K562 (cell line): ENCODE measurements around the gene CLDN24. TPM values are rescaled to one million over a fixed set of nuclear protein-coding genes. Genes with fewer than 3 reads are reported as not detected.

ENCODE experiments used
- ATAC-seq: fragments of 200-7000 bp; cut with Tn5 transposase; 3 replicates; pipeline ENCODE4 v1.9.1; 2020; ENCODE audit warnings: moderate library complexity
- BruUV-seq: library from RNA; stranded (reverse); fragments of 400-500 nt; replicated peaks from 2 replicates; lab custom pipeline; 2021; lab: Mats Ljungman, UMichigan
- CTCF ChIA-PET: fragments of 300-600 bp; formaldehyde crosslinking; extraction: SDS; loops from one replicate; lab custom pipeline; 2021; ENCODE audit warnings: low intra/inter-chr PET ratio; lab: Yijun Ruan, JAX
- POLR2A ChIA-PET: fragments of 300-600, 350-650 bp; sonication (Branson Sonifier 250); formaldehyde crosslinking; extraction: SDS; loops from one replicate; lab custom pipeline; 2021; ENCODE audit warnings: antibody characterized with exemption, inconsistent platforms; lab: Yijun Ruan, JAX
- DNase-seq, 4 experiments: peaks; one replicate each; pipeline versions ENCODE4 v3.0.0 to v3.0.0-alpha.2; 2011 to 2018; ENCODE audit warnings: low spot score in 3 of 4, mixed read lengths in 3 of 4; ENCODE audit errors: extremely low read depth in 1 of 4
- FAIRE-seq: peaks from 2 replicates; lab custom pipeline; 2011; peaks lifted over from hg19 to GRCh38; lab: Jason Lieb, UNC
- H2AFZ ChIP-seq: 2 replicates; pipeline ENCODE4 v1.6.0; 2011; ENCODE audit warnings: low read depth, low read length, control low read depth, inconsistent platforms
- H3K27ac ChIP-seq: fragments of 200-600 bp; 3 replicates; pipeline ENCODE4 v1.8.0; 2011; ENCODE audit warnings: low read depth, mild to moderate bottlenecking, control low read depth, inconsistent platforms, low read length, moderate library complexity, mixed read lengths; ENCODE audit errors: extremely low read depth
- H3K27me3 ChIP-seq, 2 experiments: fragments of 300-600 bp in 1 of 2; 2 replicates in 1 of 2; 3 replicates in 1 of 2; pipeline versions ENCODE4 v1.6.0 to v1.8.0; 2011; ENCODE audit warnings: inconsistent platforms in 2 of 2, low read length in 2 of 2, mild to moderate bottlenecking in 1 of 2, mixed read lengths in 1 of 2, moderate library complexity in 1 of 2; ENCODE audit not compliant: control insufficient read depth in 2 of 2, insufficient read depth in 2 of 2
- H3K36me3 ChIP-seq: fragments of 300-600 bp; 3 replicates; pipeline ENCODE4 v1.8.0; 2011; ENCODE audit warnings: mild to moderate bottlenecking, low read length, inconsistent platforms; ENCODE audit not compliant: control insufficient read depth, insufficient read depth
- H3K4me1 ChIP-seq, 2 experiments: fragments of 200-600 bp in 1 of 2; replicated peaks in 1 of 2; 2 replicates in 1 of 2; 3 replicates in 1 of 2; pipeline versions ENCODE4 v1.5.1 to v1.8.0; 2011; ENCODE audit warnings: inconsistent platforms in 2 of 2, low read length in 2 of 2, mild to moderate bottlenecking in 1 of 2, mixed read lengths in 1 of 2, moderate library complexity in 1 of 2; ENCODE audit not compliant: control insufficient read depth in 2 of 2, insufficient read depth in 2 of 2
- H3K4me2 ChIP-seq: 2 replicates; pipeline ENCODE4 v1.6.1; 2011; ENCODE audit warnings: low read length, control low read depth, inconsistent platforms, mixed read lengths; ENCODE audit not compliant: insufficient read depth
- H3K4me3 ChIP-seq: fragments of 200-600 bp; sonication (generic), shearing (Covaris generic); 2 replicates; pipeline ENCODE4 v1.5.1; 2016; ENCODE audit warnings: control low read depth, inconsistent platforms
- H3K79me2 ChIP-seq: fragments of 200-600 bp; 3 replicates; pipeline ENCODE4 v1.8.0; 2011; ENCODE audit warnings: low read length, inconsistent platforms; ENCODE audit not compliant: control insufficient read depth, insufficient read depth
- H3K9ac ChIP-seq, 2 experiments: 2 replicates each; pipeline versions ENCODE4 v1.6.0 to v1.6.1; 2011; ENCODE audit warnings: low read depth in 2 of 2, low read length in 2 of 2, control low read depth in 1 of 2, inconsistent platforms in 1 of 2, mild to moderate bottlenecking in 1 of 2, mixed read lengths in 1 of 2; ENCODE audit not compliant: insufficient read depth in 1 of 2
- H3K9me1 ChIP-seq: one replicate; pipeline ENCODE4 v1.6.0; 2011; ENCODE audit warnings: inconsistent platforms, mild to moderate bottlenecking, low read length, moderate library complexity; ENCODE audit not compliant: control insufficient read depth, insufficient read depth
- H3K9me3 ChIP-seq: replicated peaks from 2 replicates; pipeline ENCODE4 v1.5.1; 2011; ENCODE audit warnings: low read depth, low read length, inconsistent platforms; ENCODE audit not compliant: control insufficient read depth, insufficient read depth
- H4K20me1 ChIP-seq: replicated peaks from 2 replicates; pipeline ENCODE4 v1.6.1; 2011; ENCODE audit warnings: low read length, inconsistent platforms, mixed read lengths; ENCODE audit not compliant: control insufficient read depth, insufficient read depth
- HDAC6 ChIP-seq: IDR thresholded peaks from 2 replicates; pipeline ENCODE4 v1.6.1; 2012; ENCODE audit warnings: low read depth, mild to moderate bottlenecking, control low read depth, inconsistent platforms, low read length, moderate library complexity
- KDM1A ChIP-seq, 2 experiments: fragments of 450-650 bp; IDR thresholded peaks; 2 replicates each; pipeline ENCODE4 v1.6.1; 2016; ENCODE audit warnings: mild to moderate bottlenecking in 2 of 2
- NONO ChIP-seq, 2 experiments: fragments of 200-400 bp in 1 of 2; fragments of 450-650 bp in 1 of 2; formaldehyde crosslinking in 1 of 2; IDR thresholded peaks; 2 replicates each; pipeline ENCODE4 v1.6.1; 2017; ENCODE audit warnings: low read depth in 2 of 2, mild to moderate bottlenecking in 2 of 2, moderate library complexity in 2 of 2, low read length in 1 of 2
- ZFX ChIP-seq: sonication (generic); formaldehyde crosslinking; IDR thresholded peaks from 2 replicates; pipeline ENCODE4 v1.8.0; 2022; ENCODE audit warnings: mild to moderate bottlenecking, missing genetic modification reagents, moderate library complexity
- WGBS: fragments of 100-300 bp; shearing (Covaris generic); methylation state at CpG from one replicate; pipeline ENCODE4 v1.1.6; 2016; ENCODE audit warnings: low coverage, mixed read lengths; ENCODE audit not compliant: insufficient coverage; ENCODE audit errors: missing lambda C conversion rate; 5-methylcytosine and 5-hydroxymethylcytosine counted together
- in situ Hi-C: fragments of 300-500 bp; cut with MboI; formaldehyde crosslinking; loops from 4 replicates; pipeline ENCODE4 v1.15.0; 2018; ENCODE audit warnings: inconsistent platforms, mixed read lengths
- intact Hi-C: fragments of 100-400 bp; cut with micrococcal nuclease; formaldehyde crosslinking; loops from 2 replicates; pipeline ENCODE4 v1.14.2; 2022
- polyA plus RNA-seq, 8 experiments: library from polyadenylated mRNA; depleted of rRNA in 4 of 8; stranded (reverse) in 5 of 8; unstranded in 3 of 8; fragments of >200 nt; fragmentation: Nextera tagmentation in 2 of 8; fragmentation: Illumina TruSeq in 1 of 8; extraction: Ambion mirVana in 2 of 8; extraction: Trizol in 1 of 8; gene quantifications; 2 replicates each; pipeline versions ENCODE4 v1.2.1 to v1.2.3, GENCODE V29; 2011 to 2014; ENCODE audit warnings: inconsistent platforms in 1 of 8, missing spikeins in 1 of 8
- total RNA-seq, 7 experiments: library from RNA; depleted of rRNA in 6 of 7; stranded (reverse); fragments of >200 nt in 6 of 7; fragmentation: Illumina TruSeq in 2 of 7; extraction: Trizol in 2 of 7; gene quantifications; 2 replicates each; pipeline versions ENCODE4 v1.2.1 to v1.2.3, GENCODE V29; 2011 to 2021; ENCODE audit warnings: low replicate concordance in 1 of 7
- TF ChIP-seq, protein P1 (sequence below): fragments of 450-650 bp; IDR thresholded peaks from 2 replicates; pipeline ENCODE4 v1.6.1; 2016; ENCODE audit warnings: missing biosample characterization, missing genetic modification characterization

Gene CLDN24
- total and polyA plus RNA-seq, 9 of the 15 experiments (the other 6 are each of a cell fraction or from before 2014, with no cell fraction given) = not detected

DNA sequence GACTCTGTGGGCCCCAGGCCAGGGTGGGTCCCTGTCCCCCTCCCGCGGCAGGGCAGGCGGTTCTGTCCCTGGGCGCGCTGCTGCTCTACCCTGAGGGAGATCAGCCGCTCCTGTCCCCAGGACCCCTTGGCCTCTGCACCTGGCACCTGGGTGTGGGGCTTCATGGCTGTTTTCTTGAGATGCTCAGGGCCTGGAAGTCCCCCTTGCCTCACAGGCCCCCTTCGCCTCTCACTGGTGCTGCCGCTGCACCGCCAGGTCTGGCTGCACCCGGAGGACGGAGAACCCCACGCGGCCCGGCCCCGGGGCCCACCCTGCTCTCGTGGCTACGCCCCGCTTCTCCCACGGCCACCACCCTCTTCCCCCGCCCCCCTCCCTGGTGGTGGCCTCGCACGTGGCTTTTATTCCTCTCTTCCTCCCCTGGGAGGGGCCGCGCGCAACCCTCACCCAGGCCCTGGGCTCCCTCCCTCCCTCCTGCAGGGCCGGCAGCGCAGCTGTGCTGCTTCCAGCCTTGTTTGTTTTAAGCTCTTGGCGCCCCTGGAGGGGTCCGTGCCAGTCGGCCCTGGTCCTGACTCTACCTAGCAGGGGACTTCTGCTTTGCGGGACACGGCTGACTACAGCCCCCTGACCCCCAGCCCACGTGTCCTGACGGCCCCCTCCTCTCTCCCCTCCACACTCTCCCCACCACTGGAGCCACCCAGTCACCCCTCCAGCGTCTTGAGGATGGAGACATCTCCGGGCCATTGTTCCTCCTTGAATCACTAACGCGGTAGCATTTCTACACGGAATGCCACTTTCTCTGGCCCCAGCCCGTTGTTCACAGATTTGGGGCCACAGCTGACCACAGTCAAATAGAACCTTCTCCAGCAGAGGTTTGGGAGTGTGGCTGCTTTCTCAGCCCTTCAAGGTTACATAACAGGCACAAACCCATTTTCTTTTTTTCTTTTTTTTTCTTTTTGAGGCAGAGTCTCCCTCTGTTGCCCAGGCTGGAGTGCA is 20.6 kb upstream of the CLDN24 start:
- TF ChIP-seq KDM1A (IDR thresholded peaks at IDR 0.05) (no peak), NONO (IDR thresholded peaks at IDR 0.05; ENCODE audit: low read depth in 2 of 2, low read length in 1 of 2) (no peak), ZFX (CRISPR knock-in tag) (no peak), HDAC6 (no peak)
- TF ChIP-seq, protein P1, sequence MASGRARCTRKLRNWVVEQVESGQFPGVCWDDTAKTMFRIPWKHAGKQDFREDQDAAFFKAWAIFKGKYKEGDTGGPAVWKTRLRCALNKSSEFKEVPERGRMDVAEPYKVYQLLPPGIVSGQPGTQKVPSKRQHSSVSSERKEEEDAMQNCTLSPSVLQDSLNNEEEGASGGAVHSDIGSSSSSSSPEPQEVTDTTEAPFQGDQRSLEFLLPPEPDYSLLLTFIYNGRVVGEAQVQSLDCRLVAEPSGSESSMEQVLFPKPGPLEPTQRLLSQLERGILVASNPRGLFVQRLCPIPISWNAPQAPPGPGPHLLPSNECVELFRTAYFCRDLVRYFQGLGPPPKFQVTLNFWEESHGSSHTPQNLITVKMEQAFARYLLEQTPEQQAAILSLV (tag) = no peak
- H2AFZ ChIP-seq = no peak overlapping the region
- no peak overlapping the region for H3K27ac ChIP-seq
- no peak overlapping the region for H3K4me2 ChIP-seq
- no peaks in the 10 kb centered on the region for H3K79me2 ChIP-seq
- BruUV-seq = no TSS peak
- H3K9me1 ChIP-seq = no peaks in the 10 kb centered on the region
- no peaks in the 10 kb centered on the region for H3K27me3 ChIP-seq
- H3K4me3 ChIP-seq = no peak overlapping the region
- intact Hi-C loops = no loop called here
- H3K9me3 ChIP-seq = no peaks in the 10 kb centered on the region
- H3K9ac ChIP-seq = no peak overlapping the region
- in situ Hi-C loops = no loop called here
- no peak for DNase-seq
- no peaks in the 10 kb centered on the region for H3K36me3 ChIP-seq
- WGBS = 82% methylated on average over 17 of the region's 40 CpGs
- no peak for FAIRE-seq
- ATAC-seq = no peak; the same call in 2 of the 3 replicates
- ChIA-PET CTCF (no interaction called here), POLR2A (no interaction called here)
- no peaks in the 10 kb centered on the region for H4K20me1 ChIP-seq
- H3K4me1 ChIP-seq = peaks cover 0 to 8% of the 10 kb centered on the region in 2 experiments; a peak in 2 of 5 replicates
